ENCODE measurements around the gene C1QTNF3. TPM values are rescaled to one million over a fixed set of nuclear protein-coding genes. Genes with fewer than 3 reads are reported as not detected.

C1QTNF3 gene
- total RNA-seq, 4 donors from 2014 or later, result 0.53 to 5.1 (median 1.6) TPM

GRCh38 chr5:34038390-34038789 is 4.6 kb downstream of the C1QTNF3 start:
- Histone ChIP-seq H3K36me3 (peaks cover 0 to 17% (median 0%) of the 10 kb centered on the region in 3 donors), H3K27ac (no peak overlapping the region), H3K4me1 (peaks cover 0 to 14% (median 0%) of the 10 kb centered on the region in 3 donors), H3K4me3 (no peak overlapping the region), H3K27me3 (no peaks in the 10 kb centered on the region), H3K9me3 (no peaks in the 10 kb centered on the region)
- no peak for TF ChIP-seq POLR2A (IDR thresholded peaks at IDR 0.05)
- TF ChIP-seq, protein P1, sequence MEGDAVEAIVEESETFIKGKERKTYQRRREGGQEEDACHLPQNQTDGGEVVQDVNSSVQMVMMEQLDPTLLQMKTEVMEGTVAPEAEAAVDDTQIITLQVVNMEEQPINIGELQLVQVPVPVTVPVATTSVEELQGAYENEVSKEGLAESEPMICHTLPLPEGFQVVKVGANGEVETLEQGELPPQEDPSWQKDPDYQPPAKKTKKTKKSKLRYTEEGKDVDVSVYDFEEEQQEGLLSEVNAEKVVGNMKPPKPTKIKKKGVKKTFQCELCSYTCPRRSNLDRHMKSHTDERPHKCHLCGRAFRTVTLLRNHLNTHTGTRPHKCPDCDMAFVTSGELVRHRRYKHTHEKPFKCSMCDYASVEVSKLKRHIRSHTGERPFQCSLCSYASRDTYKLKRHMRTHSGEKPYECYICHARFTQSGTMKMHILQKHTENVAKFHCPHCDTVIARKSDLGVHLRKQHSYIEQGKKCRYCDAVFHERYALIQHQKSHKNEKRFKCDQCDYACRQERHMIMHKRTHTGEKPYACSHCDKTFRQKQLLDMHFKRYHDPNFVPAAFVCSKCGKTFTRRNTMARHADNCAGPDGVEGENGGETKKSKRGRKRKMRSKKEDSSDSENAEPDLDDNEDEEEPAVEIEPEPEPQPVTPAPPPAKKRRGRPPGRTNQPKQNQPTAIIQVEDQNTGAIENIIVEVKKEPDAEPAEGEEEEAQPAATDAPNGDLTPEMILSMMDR (IDR thresholded peaks at IDR 0.05), result no peak
- intact Hi-C loops (cut with DNase I), result no loop called here
- no peak for DNase-seq
- 82% methylated on average over 2 of the region's 2 CpGs for WGBS, 2 donors

- Histone ChIP-seq H3K4me1 (peaks cover 0 to 8% (median 0%) of the 10 kb centered on the region in 3 donors), H3K9me3 (no peaks in the 10 kb centered on the region), H3K27ac (peak overlapping the region in 1 of 4 donors; percentile 16), H3K27me3 (no peaks in the 10 kb centered on the region), H3K36me3 (peaks cover 0 to 21% (median 0%) of the 10 kb centered on the region in 3 donors), H3K4me3 (no peak overlapping the region)
- 74 to 82% methylated on average over 3 of the region's 3 CpGs for WGBS, 2 donors
- intact Hi-C loops (cut with DNase I), result no loop called here
- TF ChIP-seq, protein P1 (IDR thresholded peaks at IDR 0.05), result no peak
- no peak for TF ChIP-seq POLR2A (IDR thresholded peaks at IDR 0.05)
- no peak for DNase-seq
Measured at GRCh38 chr5:34037726-34038125, 5.3 kb downstream of the C1QTNF3 start.

- H3K27me3 ChIP-seq, result no peaks in the 10 kb centered on the region
- TF ChIP-seq, protein P1 (IDR thresholded peaks at IDR 0.05), result no peak
- TF ChIP-seq POLR2A (IDR thresholded peaks at IDR 0.05), result no peak
- H3K4me1 ChIP-seq, result no peaks in the 10 kb centered on the region
- 68 to 82% methylated on average over 2 of the region's 2 CpGs for WGBS, 2 donors
- H3K9me3 ChIP-seq, result no peaks in the 10 kb centered on the region
- no peak overlapping the region for H3K4me3 ChIP-seq
- no peak overlapping the region for H3K27ac ChIP-seq
- intact Hi-C loops (cut with DNase I), result no loop called here
- H3K36me3 ChIP-seq, result peaks cover 0 to 21% (median 0%) of the 10 kb centered on the region in 3 donors
- no peak for DNase-seq
Measured at GRCh38 chr5:34035756-34036155, 7.3 kb downstream of the C1QTNF3 start.

- Histone ChIP-seq H3K36me3 (peaks cover 0 to 21% (median 0%) of the 10 kb centered on the region in 3 donors), H3K27me3 (no peaks in the 10 kb centered on the region), H3K4me3 (no peak overlapping the region), H3K9me3 (no peaks in the 10 kb centered on the region), H3K27ac (no peak overlapping the region), H3K4me1 (no peaks in the 10 kb centered on the region)
- no peak for DNase-seq
- 92 to 93% methylated on average over 1 of the region's 4 CpGs for WGBS, 2 donors
- intact Hi-C loops (cut with DNase I), result no loop called here
- TF ChIP-seq, protein P1 (IDR thresholded peaks at IDR 0.05), result no peak
- no peak for TF ChIP-seq POLR2A (IDR thresholded peaks at IDR 0.05)
Measured at GRCh38 chr5:34034534-34035327, 8.3 kb downstream of the C1QTNF3 start.

DNA sequence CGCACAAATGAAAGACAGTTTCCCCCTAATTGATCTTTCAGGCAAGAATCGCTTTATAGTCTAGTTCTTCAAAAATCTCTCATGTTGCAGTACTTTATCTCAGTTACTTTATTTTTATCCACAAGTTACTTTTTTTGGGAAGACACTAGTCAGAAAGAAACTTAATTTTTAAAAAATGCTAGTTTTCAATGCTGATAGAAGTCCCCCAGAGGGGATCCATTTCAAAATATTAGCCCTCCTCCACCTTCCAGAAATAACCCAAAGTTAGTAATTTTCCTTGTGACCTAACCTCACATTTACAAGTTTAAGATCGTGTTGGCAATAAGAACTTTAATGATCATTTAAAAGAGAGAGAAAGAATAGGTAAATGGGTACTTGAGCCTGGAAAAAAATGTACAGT is 11.0 kb downstream of the C1QTNF3 start:
- Histone ChIP-seq H3K4me1 (no peaks in the 10 kb centered on the region), H3K4me3 (no peak overlapping the region), H3K27me3 (no peaks in the 10 kb centered on the region), H3K9me3 (no peaks in the 10 kb centered on the region), H3K27ac (no peak overlapping the region), H3K36me3 (peaks cover 0 to 28% (median 0%) of the 10 kb centered on the region in 3 donors)
- 77 to 87% methylated on average over 3 of the region's 3 CpGs for WGBS, 2 donors
- no peak for DNase-seq
- TF ChIP-seq, protein P1 (IDR thresholded peaks at IDR 0.05), result no peak
- no peak for TF ChIP-seq POLR2A (IDR thresholded peaks at IDR 0.05)
- intact Hi-C loops (cut with DNase I), result no loop called here

All from esophagus squamous epithelium (tissue), 5 donors.